Bronchial epithelial cell (primary cell): ENCODE results near the gene HPCA. TPM values are rescaled to one million over a fixed set of nuclear protein-coding genes. Genes with fewer than 3 reads are reported as not detected.

Experiments
- DNase-seq: peaks from one replicate; pipeline ENCODE4 v3.0.0-alpha.2; 2010; ENCODE audit warnings: low read depth
- FAIRE-seq: peaks from 2 replicates; lab custom pipeline; 2011; peaks lifted over from hg19 to GRCh38; lab: Jason Lieb, UNC
- H3K27me3 ChIP-seq: 2 replicates; pipeline ENCODE4 v1.5.1; 2011; ENCODE audit warnings: low read length; ENCODE audit not compliant: control insufficient read depth, insufficient read depth
- H3K36me3 ChIP-seq: 2 replicates; pipeline ENCODE4 v1.5.1; 2011; ENCODE audit warnings: low read length; ENCODE audit not compliant: control insufficient read depth, insufficient read depth
- H3K4me3 ChIP-seq: 2 replicates; pipeline ENCODE4 v1.5.1; 2011; ENCODE audit warnings: mild to moderate bottlenecking, low read depth, low read length, control low read depth
- CTCF ChIP-seq: IDR thresholded peaks from 2 replicates; pipeline ENCODE4 v1.5.1; 2011; ENCODE audit warnings: mild to moderate bottlenecking, moderate library complexity, low read length, control low read depth, inconsistent platforms; ENCODE audit not compliant: insufficient read depth, severe bottlenecking
- total RNA-seq: library from RNA; depleted of rRNA; stranded (reverse); fragments of >200 nt; gene quantifications from 2 replicates; pipeline ENCODE4 v1.2.1, GENCODE V29; 2014

HPCA gene
- total RNA-seq, 1 donor from 2014 or later, result not detected

- DNase-seq, result no peak
- no peak for FAIRE-seq
- Histone ChIP-seq H3K36me3 (peaks cover 22% of the 10 kb centered on the region), H3K4me3 (no peak overlapping the region), H3K27me3 (no peaks in the 10 kb centered on the region)
- no peak for TF ChIP-seq CTCF
These were observed 57.9 kb downstream of the HPCA start for GRCh38 chr1:32944180-32944579.

Other genes starting within 250 kb of the HPCA start
- 36.6 and 74.9 TPM in 2 replicates for gene ZBTB8OS, start 235.9 kb upstream of the HPCA start, total RNA-seq
- gene RBBP4, start 235.3 kb upstream of the HPCA start, total RNA-seq, result 71.3 and 93.7 TPM in 2 replicates
- 3.4 and 7.6 TPM in 2 replicates for gene SYNC, start 183.7 kb upstream of the HPCA start, total RNA-seq
- 195 and 234 TPM in 2 replicates for gene YARS1, start 69.1 kb upstream of the HPCA start, total RNA-seq
- gene S100PBP, start 68.8 kb upstream of the HPCA start, total RNA-seq, result 20.5 and 30.3 TPM in 2 replicates
- not detected in 2 replicates for gene FNDC5, start 15.6 kb upstream of the HPCA start, total RNA-seq
- gene TMEM54, start 14.9 kb downstream of the HPCA start, total RNA-seq, result 112 and 167 TPM in 2 replicates
- gene RNF19B, start 78.3 kb downstream of the HPCA start, total RNA-seq, result 19.2 and 32.6 TPM in 2 replicates
- 81.9 and 173 TPM in 2 replicates for gene AK2, start 150.4 kb downstream of the HPCA start, total RNA-seq
- 1.3 and 1.5 TPM in 2 replicates for gene AZIN2, start 194.7 kb downstream of the HPCA start, total RNA-seq